Measurements from ENCODE around the gene DNAI1.

The DNAI1 gene

DNA sequence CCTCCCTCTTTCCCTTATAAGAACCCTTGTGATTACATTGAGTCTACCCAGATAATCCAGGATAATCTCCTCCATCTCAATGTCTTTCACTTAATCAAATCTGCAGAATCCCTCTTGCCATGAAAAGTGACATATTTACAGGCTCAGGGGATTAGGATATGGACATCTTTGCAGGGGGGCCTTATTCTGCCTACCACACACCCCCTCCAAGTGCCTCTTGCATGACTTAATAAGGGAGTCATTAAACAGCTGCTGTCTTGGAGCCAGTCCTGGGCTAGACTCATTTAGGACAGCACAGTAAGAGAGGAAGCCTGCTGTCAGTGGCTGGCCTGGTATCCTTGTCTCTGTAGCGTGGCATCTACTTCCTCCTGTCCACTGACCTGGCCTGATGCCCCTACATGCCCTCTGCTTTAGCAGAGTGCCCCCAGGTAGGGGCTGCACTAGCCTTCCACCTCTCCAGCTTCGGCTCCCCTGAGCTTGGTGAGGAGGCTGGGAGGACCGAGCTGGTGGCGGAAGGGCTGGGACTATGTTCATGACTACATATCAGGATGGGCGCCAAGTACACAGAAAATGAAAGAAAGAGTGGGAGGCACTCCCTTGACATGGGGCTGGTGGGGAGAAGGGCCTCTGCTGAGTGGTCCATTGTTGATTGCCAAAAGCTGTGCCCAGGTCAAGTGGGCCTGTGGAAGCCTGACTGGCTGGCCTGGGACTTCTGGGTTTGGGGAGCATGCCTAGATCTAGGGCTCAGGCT lies 46.9 kb downstream of the DNAI1 start:
- TF ChIP-seq, protein P1, sequence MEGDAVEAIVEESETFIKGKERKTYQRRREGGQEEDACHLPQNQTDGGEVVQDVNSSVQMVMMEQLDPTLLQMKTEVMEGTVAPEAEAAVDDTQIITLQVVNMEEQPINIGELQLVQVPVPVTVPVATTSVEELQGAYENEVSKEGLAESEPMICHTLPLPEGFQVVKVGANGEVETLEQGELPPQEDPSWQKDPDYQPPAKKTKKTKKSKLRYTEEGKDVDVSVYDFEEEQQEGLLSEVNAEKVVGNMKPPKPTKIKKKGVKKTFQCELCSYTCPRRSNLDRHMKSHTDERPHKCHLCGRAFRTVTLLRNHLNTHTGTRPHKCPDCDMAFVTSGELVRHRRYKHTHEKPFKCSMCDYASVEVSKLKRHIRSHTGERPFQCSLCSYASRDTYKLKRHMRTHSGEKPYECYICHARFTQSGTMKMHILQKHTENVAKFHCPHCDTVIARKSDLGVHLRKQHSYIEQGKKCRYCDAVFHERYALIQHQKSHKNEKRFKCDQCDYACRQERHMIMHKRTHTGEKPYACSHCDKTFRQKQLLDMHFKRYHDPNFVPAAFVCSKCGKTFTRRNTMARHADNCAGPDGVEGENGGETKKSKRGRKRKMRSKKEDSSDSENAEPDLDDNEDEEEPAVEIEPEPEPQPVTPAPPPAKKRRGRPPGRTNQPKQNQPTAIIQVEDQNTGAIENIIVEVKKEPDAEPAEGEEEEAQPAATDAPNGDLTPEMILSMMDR (IDR thresholded peaks at IDR 0.05; ENCODE audit: insufficient read depth, low read depth, low read length, missing control alignments), result no peak
- no peak for DNase-seq (ENCODE audit: low read depth)
- no peak overlapping the region for H3K4me3 ChIP-seq (ENCODE audit: low read depth, low read length)

DNA sequence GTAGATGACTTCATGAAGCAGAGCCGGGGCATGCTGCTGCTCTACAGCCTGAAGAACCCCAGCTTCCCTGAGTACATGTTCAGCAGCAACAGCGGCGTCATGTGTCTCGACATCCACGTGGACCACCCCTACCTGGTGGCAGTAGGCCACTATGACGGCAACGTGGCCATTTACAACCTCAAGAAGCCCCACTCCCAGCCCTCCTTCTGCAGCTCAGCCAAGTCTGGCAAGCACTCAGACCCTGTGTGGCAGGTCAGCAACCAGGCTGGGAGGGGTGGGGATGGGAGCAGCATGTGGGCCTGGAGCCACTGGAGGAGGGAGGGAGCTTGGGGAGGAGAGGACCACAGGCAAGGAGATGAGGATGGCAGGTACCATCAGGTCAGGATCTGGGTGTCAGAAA lies 48.0 kb downstream of the DNAI1 start:
- no peak overlapping the region for H3K4me3 ChIP-seq (ENCODE audit: low read depth, low read length)

DNA sequence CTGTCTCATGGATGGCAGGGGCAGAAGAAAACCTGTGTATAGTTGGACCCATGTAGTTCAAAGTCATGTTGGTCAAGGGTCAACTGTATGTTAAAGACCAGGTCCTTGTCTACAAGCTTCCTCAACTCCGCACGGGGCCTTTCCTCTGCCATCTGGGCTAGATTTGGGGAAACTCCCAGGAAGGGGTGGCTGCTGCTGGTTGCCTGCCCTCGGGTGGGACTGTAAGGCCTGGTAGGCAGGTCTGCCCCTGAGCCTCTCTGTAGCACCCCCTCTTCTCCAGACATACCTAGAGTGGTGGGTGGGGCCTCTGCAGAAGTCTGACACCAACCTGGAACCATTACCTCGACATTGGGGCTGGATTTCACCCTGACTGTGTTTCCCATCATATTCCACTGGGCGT lies 49.0 kb downstream of the DNAI1 start:
- TF ChIP-seq, protein P1 (IDR thresholded peaks at IDR 0.05; ENCODE audit: insufficient read depth, low read depth, low read length, missing control alignments), result no peak
- DNase-seq (ENCODE audit: low read depth), result no peak
- H3K4me3 ChIP-seq (ENCODE audit: low read depth, low read length), result no peak overlapping the region

More for the DNA sequence above, 48.0 kb downstream of the DNAI1 start:
- TF ChIP-seq, protein P1 (IDR thresholded peaks at IDR 0.05; ENCODE audit: insufficient read depth, low read depth, low read length, missing control alignments), result no peak
- DNase-seq (ENCODE audit: low read depth), result no peak

DNA sequence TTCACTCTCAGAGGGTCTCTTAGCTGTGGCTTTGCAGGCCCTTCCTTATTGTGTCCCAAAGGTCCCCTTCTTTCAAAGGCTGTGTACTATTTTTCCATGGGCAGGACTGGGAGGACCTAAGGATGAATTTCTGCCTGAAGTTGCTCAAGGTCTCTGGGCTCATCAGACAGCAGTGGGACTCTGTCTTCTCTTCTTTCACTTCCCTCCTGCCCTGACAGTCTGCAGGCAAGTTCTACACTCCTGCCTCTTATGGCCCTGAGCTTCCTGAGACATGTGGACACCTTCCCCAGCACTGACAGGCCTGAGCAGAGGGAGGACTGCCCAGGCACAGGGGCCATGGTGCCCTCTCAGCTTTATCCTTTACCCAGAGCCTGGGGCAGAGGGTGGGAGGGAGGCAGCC lies 49.4 kb downstream of the DNAI1 start:
- TF ChIP-seq, protein P1 (IDR thresholded peaks at IDR 0.05; ENCODE audit: insufficient read depth, low read depth, low read length, missing control alignments), result no peak
- no peak for DNase-seq (ENCODE audit: low read depth)
- H3K4me3 ChIP-seq (ENCODE audit: low read depth, low read length), result no peak overlapping the region

DNA sequence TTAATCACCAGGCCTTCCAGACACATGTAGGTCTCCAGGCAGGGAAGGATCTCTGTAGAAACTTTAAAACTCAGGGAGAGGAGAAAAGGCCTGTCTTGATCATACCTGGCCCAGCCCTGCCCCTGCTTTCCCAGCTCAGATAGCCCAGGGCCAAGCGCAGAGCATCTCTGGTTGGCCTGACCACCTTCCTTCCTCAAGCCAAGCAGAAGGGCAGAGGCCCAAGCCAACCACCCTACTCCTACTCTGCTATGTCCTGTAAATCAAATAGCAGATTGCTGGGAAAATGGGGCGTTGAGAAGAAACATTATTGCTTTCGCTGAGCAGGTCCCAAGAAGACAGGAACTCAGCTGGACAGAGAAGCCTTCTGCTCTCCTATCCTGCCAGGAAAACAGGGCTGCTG lies 49.9 kb downstream of the DNAI1 start:
- DNase-seq (ENCODE audit: low read depth), result no peak
- no peak overlapping the region for H3K4me3 ChIP-seq (ENCODE audit: low read depth, low read length)
- TF ChIP-seq, protein P1 (IDR thresholded peaks at IDR 0.05; ENCODE audit: insufficient read depth, low read depth, low read length, missing control alignments), result no peak

DNA sequence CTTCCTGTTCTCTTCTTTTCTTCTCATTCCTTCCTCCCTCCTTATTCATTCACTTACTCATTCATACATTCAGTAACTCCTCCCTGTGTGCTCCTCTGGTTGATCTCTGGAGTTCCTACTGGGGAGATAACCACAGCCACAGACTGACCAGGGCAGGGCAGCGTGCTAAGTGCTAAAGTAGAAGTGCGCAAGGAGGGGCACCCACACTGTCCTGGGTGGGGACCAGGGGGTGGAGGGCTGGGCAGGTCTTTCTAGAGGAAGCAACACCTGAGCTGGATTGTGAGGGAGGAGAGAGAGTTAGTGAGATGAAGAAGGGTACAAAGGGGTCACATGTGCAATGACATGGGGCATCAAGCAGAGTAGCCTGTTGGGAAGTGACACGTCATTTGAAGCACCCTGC lies 50.3 kb downstream of the DNAI1 start:
- TF ChIP-seq, protein P1 (IDR thresholded peaks at IDR 0.05; ENCODE audit: insufficient read depth, low read depth, low read length, missing control alignments), result no peak
- DNase-seq (ENCODE audit: low read depth), result no peak
- no peak overlapping the region for H3K4me3 ChIP-seq (ENCODE audit: low read depth, low read length)

Data from GM12865 (cell line).